Esophagus squamous epithelium (tissue), 5 donors: ENCODE measurements around the gene RMND5A. TPM values are rescaled to one million over a fixed set of nuclear protein-coding genes. Genes with fewer than 3 reads are reported as not detected.

ENCODE experiments used
- DNase-seq: peaks from one replicate; lab custom pipeline; 2025; lab: John Stamatoyannopoulos, UW
- H3K27ac ChIP-seq, 4 donors: fragments of 200-600 bp; sonication (generic); one replicate each; pipeline ENCODE4 v1.5.1; 2016 to 2019; ENCODE audit warnings: mild to moderate bottlenecking in 1 of 4
- H3K27me3 ChIP-seq, 4 donors: fragments of 200-600 bp; sonication (generic); 1 replicate in 3 of 4; 2 replicates in 1 of 4; pipeline versions ENCODE4 v1.5.1 to v1.6.0; 2017 to 2021; ENCODE audit warnings: antibody characterized with exemption in 1 of 4
- H3K36me3 ChIP-seq, 3 donors: fragments of 200-600 bp; sonication (generic); one replicate each; pipeline ENCODE4 v1.5.1; 2016 to 2019
- H3K4me1 ChIP-seq, 3 donors: fragments of 200-600 bp; sonication (generic); one replicate each; pipeline ENCODE4 v1.5.1; 2017 to 2019
- H3K4me3 ChIP-seq, 4 donors: fragments of 200-600 bp; sonication (generic); 1 replicate in 3 of 4; 2 replicates in 1 of 4; pipeline ENCODE4 v1.5.1; 2016 to 2019; ENCODE audit warnings: mild to moderate bottlenecking in 2 of 4, moderate library complexity in 1 of 4
- H3K9me3 ChIP-seq, 3 donors: fragments of 200-600 bp; sonication (generic); one replicate each; pipeline ENCODE4 v1.5.1; 2016 to 2019
- POLR2A ChIP-seq, 4 donors: fragments of 450-650 bp; IDR thresholded peaks; one replicate each; pipeline ENCODE4 v1.6.1; 2017; ENCODE audit warnings: antibody characterized with exemption in 4 of 4, mild to moderate bottlenecking in 4 of 4, moderate library complexity in 3 of 4
- WGBS, 2 donors: methylation state at CpG; one replicate each; pipeline ENCODE4 v1.1.5; 2018; 5-methylcytosine and 5-hydroxymethylcytosine counted together
- intact Hi-C: fragments of 100-400 bp; cut with DNase I; formaldehyde crosslinking; loops from one replicate; pipeline ENCODE4 v1.15.0; 2022
- total RNA-seq, 4 donors: library from RNA; depleted of rRNA; stranded (reverse); fragments of >200 nt; gene quantifications; one replicate each; pipeline ENCODE4 v1.1.0, GENCODE V29; 2016
- TF ChIP-seq, protein P1 (sequence below), 6 experiments: fragments of 450-650 bp in 4 of 6; fragments of 200-600 bp in 2 of 6; sonication (generic) in 2 of 6; IDR thresholded peaks; one replicate each; pipeline ENCODE4 v1.5.1; 2016 to 2019; ENCODE audit warnings: antibody characterized with exemption in 6 of 6, mild to moderate bottlenecking in 4 of 6, moderate library complexity in 4 of 6
- donor health status: DM: yes; HTN: yes; CAD: no.

RMND5A gene
- total RNA-seq, 4 donors from 2014 or later, result 36.0 to 65.4 (median 48.7) TPM

DNA sequence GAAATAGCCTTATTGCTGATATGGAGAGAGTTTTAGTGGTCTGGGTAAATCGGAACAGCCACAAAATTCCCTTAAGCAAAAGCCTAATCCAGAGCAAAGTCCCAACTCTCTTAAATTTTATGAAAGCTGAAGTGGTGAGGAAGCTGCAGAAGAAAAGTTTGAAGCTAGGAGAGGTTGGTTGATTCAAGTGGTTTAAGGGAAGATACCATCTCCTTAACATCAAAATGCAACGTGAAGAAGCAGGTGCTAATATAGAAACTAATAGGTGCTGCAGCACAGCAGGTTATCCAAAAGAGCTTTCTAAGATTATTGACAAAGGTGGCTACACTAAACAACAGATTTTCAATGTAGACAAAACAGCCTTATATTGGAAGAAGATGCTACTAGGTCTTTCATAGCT lies 98.9 kb downstream of the RMND5A start:
- H3K4me1 ChIP-seq, result peaks cover 0 to 6% (median 0%) of the 10 kb centered on the region in 3 donors
- intact Hi-C loops, result no loop called here

DNA sequence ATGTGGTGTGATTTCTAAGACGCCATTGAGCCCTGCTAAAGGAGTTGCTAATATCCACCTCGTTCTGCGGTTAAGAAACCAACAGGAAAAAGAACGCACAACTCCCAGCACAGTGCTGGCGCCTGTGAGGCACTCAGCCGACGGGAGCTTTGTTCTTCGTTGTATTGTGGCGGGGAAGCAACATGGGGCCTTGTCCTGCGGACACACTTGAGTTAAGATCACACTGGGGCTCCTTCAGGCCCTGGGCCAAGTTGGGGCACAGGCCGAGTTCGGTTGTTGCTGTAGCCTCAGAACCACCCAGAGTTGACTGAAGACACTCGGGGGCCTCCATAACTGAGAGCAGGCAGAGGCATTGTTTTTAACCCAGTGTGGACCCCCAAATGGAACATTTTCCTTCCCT lies 101.2 kb downstream of the RMND5A start:
- H3K9me3 ChIP-seq, result no peaks in the 10 kb centered on the region
- H3K4me3 ChIP-seq, result peak overlapping the region in 1 of 4 donors; percentile 51
- WGBS, 2 donors, result 90% methylated on average over 11 of the region's 13 CpGs; no CpG with 5 or more reads in 1 of the 2 donors
- no peaks in the 10 kb centered on the region for H3K36me3 ChIP-seq
- no peak for DNase-seq
- H3K4me1 ChIP-seq, result peaks cover 0 to 6% (median 0%) of the 10 kb centered on the region in 3 donors
- intact Hi-C loops, result no loop called here
- peak overlapping the region in 1 of 4 donors; percentile 36 for H3K27ac ChIP-seq
- TF ChIP-seq, protein P1, sequence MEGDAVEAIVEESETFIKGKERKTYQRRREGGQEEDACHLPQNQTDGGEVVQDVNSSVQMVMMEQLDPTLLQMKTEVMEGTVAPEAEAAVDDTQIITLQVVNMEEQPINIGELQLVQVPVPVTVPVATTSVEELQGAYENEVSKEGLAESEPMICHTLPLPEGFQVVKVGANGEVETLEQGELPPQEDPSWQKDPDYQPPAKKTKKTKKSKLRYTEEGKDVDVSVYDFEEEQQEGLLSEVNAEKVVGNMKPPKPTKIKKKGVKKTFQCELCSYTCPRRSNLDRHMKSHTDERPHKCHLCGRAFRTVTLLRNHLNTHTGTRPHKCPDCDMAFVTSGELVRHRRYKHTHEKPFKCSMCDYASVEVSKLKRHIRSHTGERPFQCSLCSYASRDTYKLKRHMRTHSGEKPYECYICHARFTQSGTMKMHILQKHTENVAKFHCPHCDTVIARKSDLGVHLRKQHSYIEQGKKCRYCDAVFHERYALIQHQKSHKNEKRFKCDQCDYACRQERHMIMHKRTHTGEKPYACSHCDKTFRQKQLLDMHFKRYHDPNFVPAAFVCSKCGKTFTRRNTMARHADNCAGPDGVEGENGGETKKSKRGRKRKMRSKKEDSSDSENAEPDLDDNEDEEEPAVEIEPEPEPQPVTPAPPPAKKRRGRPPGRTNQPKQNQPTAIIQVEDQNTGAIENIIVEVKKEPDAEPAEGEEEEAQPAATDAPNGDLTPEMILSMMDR (IDR thresholded peaks at IDR 0.05), result no peak
- no peak for TF ChIP-seq POLR2A (IDR thresholded peaks at IDR 0.05)
- H3K27me3 ChIP-seq, result peaks cover 0 to 11% (median 0%) of the 10 kb centered on the region in 4 donors

More for the DNA sequence above, 98.9 kb downstream of the RMND5A start:
- H3K4me3 ChIP-seq, result no peak overlapping the region
- no peak for DNase-seq
- no peaks in the 10 kb centered on the region for H3K9me3 ChIP-seq
- H3K27me3 ChIP-seq, result peaks cover 0 to 12% (median 0%) of the 10 kb centered on the region in 4 donors
- H3K27ac ChIP-seq, result no peak overlapping the region
- WGBS, 2 donors, result 75 to 87% methylated on average over 2 of the region's 2 CpGs
- no peaks in the 10 kb centered on the region for H3K36me3 ChIP-seq
- TF ChIP-seq, protein P1 (IDR thresholded peaks at IDR 0.05), result no peak
- TF ChIP-seq POLR2A (IDR thresholded peaks at IDR 0.05), result no peak

DNA sequence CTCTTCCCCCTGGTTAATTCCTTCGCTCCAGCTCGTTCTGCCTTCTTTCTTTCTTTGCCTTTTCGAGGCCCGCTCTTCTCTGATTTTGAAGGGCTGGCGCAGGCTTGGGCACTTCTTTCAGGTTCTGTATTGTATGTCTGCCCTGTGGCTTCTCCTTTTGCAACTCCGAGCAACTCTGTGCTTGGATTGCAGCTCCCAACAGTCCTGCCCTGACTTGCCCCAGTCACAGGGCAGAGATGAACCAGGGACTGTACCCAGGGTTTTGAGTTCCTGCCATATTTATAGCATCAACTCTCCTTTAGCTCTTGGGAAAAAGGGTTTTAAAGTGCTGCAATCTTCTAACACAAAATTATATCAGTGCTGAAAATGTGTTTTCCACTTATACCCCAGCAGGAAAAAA lies 101.8 kb downstream of the RMND5A start:
- no peak for DNase-seq
- WGBS, 2 donors, result 33 to 48% methylated on average over 6 of the region's 6 CpGs
- Histone ChIP-seq H3K36me3 (no peaks in the 10 kb centered on the region), H3K4me3 (peak overlapping the region in 1 of 4 donors; percentile 51), H3K9me3 (no peaks in the 10 kb centered on the region), H3K27ac (peak overlapping the region in 1 of 4 donors; percentile 36), H3K4me1 (peaks cover 0 to 6% (median 0%) of the 10 kb centered on the region in 3 donors), H3K27me3 (peaks cover 0 to 11% (median 0%) of the 10 kb centered on the region in 4 donors)
- intact Hi-C loops, result no loop called here
- TF ChIP-seq, protein P1 (IDR thresholded peaks at IDR 0.05), result no peak
- TF ChIP-seq POLR2A (IDR thresholded peaks at IDR 0.05), result no peak

DNA sequence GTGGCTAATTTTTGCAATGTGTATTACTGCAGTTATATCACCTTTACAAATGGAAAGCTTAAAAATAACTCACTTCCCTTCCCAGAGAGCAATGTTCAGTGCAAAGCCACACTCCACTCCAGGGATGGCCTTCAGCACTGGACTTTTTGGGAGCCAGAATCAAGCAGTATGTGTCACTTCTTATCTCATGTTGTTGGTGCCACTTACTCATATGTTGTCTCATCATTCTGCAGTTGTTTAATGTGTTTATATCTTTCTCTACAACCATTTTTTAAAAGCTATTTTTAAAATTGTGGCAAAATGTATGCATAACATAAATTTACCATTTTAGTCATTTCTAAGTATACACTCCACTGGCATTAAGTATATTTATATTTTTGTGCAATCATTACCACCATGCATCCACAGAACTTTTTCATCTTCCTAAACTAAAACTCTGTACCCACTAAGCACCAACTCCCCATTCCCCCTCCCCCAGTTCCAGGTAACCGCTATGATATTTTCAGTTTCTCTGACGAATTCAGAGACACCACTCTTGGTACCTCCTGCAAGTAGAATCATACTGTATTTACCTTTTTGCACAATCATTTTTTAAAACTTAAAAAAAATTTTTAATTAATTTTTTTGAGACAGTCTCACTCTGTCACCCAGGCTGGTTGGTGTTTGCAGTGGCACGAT lies 102.7 kb downstream of the RMND5A start:
- Histone ChIP-seq H3K4me3 (no peak overlapping the region), H3K9me3 (no peaks in the 10 kb centered on the region), H3K27me3 (peaks cover 0 to 11% (median 0%) of the 10 kb centered on the region in 4 donors), H3K27ac (no peak overlapping the region), H3K36me3 (no peaks in the 10 kb centered on the region), H3K4me1 (peaks cover 0 to 6% (median 0%) of the 10 kb centered on the region in 3 donors)
- TF ChIP-seq, protein P1 (IDR thresholded peaks at IDR 0.05), result no peak
- no peak for TF ChIP-seq POLR2A (IDR thresholded peaks at IDR 0.05)
- no peak for DNase-seq
- 49 to 90% methylated on average over 3 of the region's 3 CpGs for WGBS, 2 donors
- intact Hi-C loops, result no loop called here

DNA sequence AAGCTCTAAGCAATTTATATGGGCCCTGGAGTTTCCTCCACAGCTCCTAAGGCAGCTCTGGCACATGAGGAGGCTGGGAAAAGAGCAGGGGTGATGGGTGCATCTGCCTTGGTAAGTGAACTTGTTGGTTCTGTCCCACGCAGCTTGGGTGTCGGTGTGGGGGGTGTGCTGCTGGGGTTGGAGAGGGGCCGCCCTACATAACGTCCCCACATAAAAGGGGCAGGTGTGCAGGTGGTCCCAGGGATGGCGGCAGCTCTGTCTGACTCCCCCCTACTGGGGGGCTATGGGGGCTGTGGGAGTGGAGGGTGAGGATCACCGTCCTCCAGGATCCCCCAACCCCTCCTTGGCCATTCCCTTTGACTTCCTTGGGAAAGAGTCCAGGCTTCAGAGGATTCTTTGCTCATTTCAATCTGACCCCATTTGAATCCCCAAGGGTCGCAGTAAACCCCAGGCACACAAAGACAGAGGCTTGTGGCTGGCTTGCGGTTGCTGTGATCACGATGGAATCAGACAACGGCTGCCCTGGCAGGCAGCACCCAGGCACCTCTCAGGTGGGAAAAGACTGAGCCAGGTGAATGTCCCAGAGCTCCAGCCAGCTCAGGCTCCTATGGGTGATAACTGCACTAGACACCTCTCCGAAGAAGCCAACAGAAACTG lies 105.1 kb downstream of the RMND5A start:
- no peaks in the 10 kb centered on the region for H3K9me3 ChIP-seq
- WGBS, 2 donors, result 80 to 86% methylated on average over 1 to 3 of the region's 11 CpGs
- H3K4me3 ChIP-seq, result peak overlapping the region in 1 of 4 donors; percentile 26
- no peak for DNase-seq
- intact Hi-C loops, result no loop called here
- peak overlapping the region in 1 of 4 donors; percentile 23 for H3K27ac ChIP-seq
- H3K27me3 ChIP-seq, result peaks cover 0 to 11% (median 0%) of the 10 kb centered on the region in 4 donors
- H3K4me1 ChIP-seq, result peaks cover 0 to 6% (median 0%) of the 10 kb centered on the region in 3 donors
- H3K36me3 ChIP-seq, result no peaks in the 10 kb centered on the region
- no peak for TF ChIP-seq POLR2A (IDR thresholded peaks at IDR 0.05)
- TF ChIP-seq, protein P1 (IDR thresholded peaks at IDR 0.05), result no peak
